Measurements from ENCODE around the gene ADCYAP1R1. TPM values are rescaled to one million over a fixed set of nuclear protein-coding genes. Genes with fewer than 3 reads are reported as not detected.
A peak's percentile ranks its signal among the peaks of the same experiment; 100 is the strongest.

ADCYAP1R1 gene
- total RNA-seq, 1 experiment from 2014 or later: 0.17 TPM

- DNase-seq (ENCODE audit: low read depth): no peak
Observed at GRCh38 chr7:31068006-31068675, 16.0 kb downstream of the ADCYAP1R1 start.

- no peak for DNase-seq (ENCODE audit: low read depth)
Observed at GRCh38 chr7:31069860-31070555, 17.9 kb downstream of the ADCYAP1R1 start.

GRCh38 chr7:31070991-31071644 is 19.0 kb downstream of the ADCYAP1R1 start:
- DNase-seq (ENCODE audit: low read depth): no peak

GRCh38 chr7:31071645-31072029 is 19.5 kb downstream of the ADCYAP1R1 start:
- DNase-seq (ENCODE audit: low read depth): no peak

GRCh38 chr7:31073326-31074119 is 21.4 kb downstream of the ADCYAP1R1 start:
- DNase-seq (ENCODE audit: low read depth): no peak

GRCh38 chr7:31074120-31074383 is 21.9 kb downstream of the ADCYAP1R1 start:
- DNase-seq (ENCODE audit: low read depth): peak; percentile 85

GRCh38 chr7:31074403-31075085 is 22.4 kb downstream of the ADCYAP1R1 start:
- DNase-seq (ENCODE audit: low read depth): no peak

GRCh38 chr7:31075086-31075405 is 22.9 kb downstream of the ADCYAP1R1 start:
- DNase-seq (ENCODE audit: low read depth): no peak

- DNase-seq (ENCODE audit: low read depth): no peak
Observed at GRCh38 chr7:31076051-31076450, 23.9 kb downstream of the ADCYAP1R1 start.

GRCh38 chr7:31076641-31077310 is 24.7 kb downstream of the ADCYAP1R1 start:
- DNase-seq (ENCODE audit: low read depth): no peak

- DNase-seq (ENCODE audit: low read depth): no peak
Observed at GRCh38 chr7:31077484-31078362, 25.6 kb downstream of the ADCYAP1R1 start.

GRCh38 chr7:31078363-31078990 is 26.4 kb downstream of the ADCYAP1R1 start:
- DNase-seq (ENCODE audit: low read depth): no peak

- no peak for DNase-seq (ENCODE audit: low read depth)
Observed at GRCh38 chr7:31079126-31079823, 27.2 kb downstream of the ADCYAP1R1 start.

GRCh38 chr7:31079824-31080511 is 27.9 kb downstream of the ADCYAP1R1 start:
- peak; percentile 42 for DNase-seq (ENCODE audit: low read depth)

- no peak for DNase-seq (ENCODE audit: low read depth)
Observed at GRCh38 chr7:31080763-31081162, 28.7 kb downstream of the ADCYAP1R1 start.

GRCh38 chr7:31082017-31082416 is 29.9 kb downstream of the ADCYAP1R1 start:
- DNase-seq (ENCODE audit: low read depth): no peak

GRCh38 chr7:31082447-31082846 is 30.3 kb downstream of the ADCYAP1R1 start:
- DNase-seq (ENCODE audit: low read depth): no peak

GRCh38 chr7:31083210-31083786 is 31.2 kb downstream of the ADCYAP1R1 start:
- DNase-seq (ENCODE audit: low read depth): no peak

All from Daoy (cell line).